Left colon (tissue), 2 donors: ENCODE measurements around the gene ZNHIT3. TPM values are rescaled to one million over a fixed set of nuclear protein-coding genes. Genes with fewer than 3 reads are reported as not detected.
"Not testable (repeated sequence)": the region's sequence is repeated elsewhere in the genome, so short reads cannot be mapped to it uniquely, and the experiment has no call there.

Experiments used
- ATAC-seq: fragments of 200-7000 bp; cut with Tn5 transposase; one replicate; pipeline ENCODE4 v1.9.1; 2020; ENCODE audit warnings: mild to moderate bottlenecking, moderate library complexity
- DNase-seq, 2 donors: peaks; one replicate each; pipeline ENCODE4 v3.0.0-alpha.2; 2020
- intact Hi-C, 2 donors: fragments of 100-400 bp; cut with DNase I in 1 of 2; cut with micrococcal nuclease in 1 of 2; formaldehyde crosslinking; loops; one replicate each; pipeline versions ENCODE4 v1.11.2 to v1.14.0; 2022; cut with DNase I, micrococcal nuclease
- long read RNA-seq: library from polyadenylated mRNA; unstranded; transcript quantifications from one replicate; pipeline ENCODE4 v2.0.0, GENCODE V29; 2021
- total RNA-seq, 2 donors: library from RNA; stranded (reverse); fragmentation: NEBNext Ultra II Directional; extraction: Animal tissue kit (Norgen Biotek cat#: 25700); gene quantifications; one replicate each; pipeline ENCODE4 v1.2.1, GENCODE V29; 2021
- donor health status: DM: no; HTN: no; CAD: no.
- donor health status: DM: yes; HTN: yes; CAD: no.

Gene ZNHIT3
- 10 to 100 TPM; 23.8 to 25.7 TPM for total RNA-seq
- long read RNA-seq, transcript ZNHIT3-204 (5 exons, 951 nt), result major isoform, 17 of 19 reads
- long read RNA-seq, partial matches to known transcripts, result 0 of 19 reads
- long read RNA-seq, other reads (novel, unspliced or antisense), result 1 of 19 reads

- DNase-seq (peak; percentile 92 to 95), ATAC-seq (peak; percentile 95)
- intact Hi-C loops, result loop anchor here in 1 of 2 donors (10.0 kb wide), 1 partner anchor 522 kb away; no protein-coding TSS in a partner anchor
Observed at GRCh38 chr17:36486204-36487194, at the start of gene ZNHIT3. ZNHIT3 (plus strand) TSS chr17:36486681; CDS start chr17:36486700, 19 bp downstream.

GRCh38 chr17:36441792-36442191, 44.7 kb upstream of the ZNHIT3 start:
- intact Hi-C loops, DNase-seq, ATAC-seq: not testable (repeated sequence)

- intact Hi-C loops, result no loop called here
- ATAC-seq (no peak), DNase-seq (no peak)
Observed at GRCh38 chr17:36443777-36444176, 42.7 kb upstream of the ZNHIT3 start.

- intact Hi-C loops, ATAC-seq, DNase-seq: not testable (repeated sequence)
Observed at GRCh38 chr17:36449997-36450396, 36.5 kb upstream of the ZNHIT3 start.

GRCh38 chr17:36452888-36453287, 33.6 kb upstream of the ZNHIT3 start:
- intact Hi-C loops, ATAC-seq, DNase-seq: not testable (repeated sequence)

GRCh38 chr17:36457701-36458100, 28.8 kb upstream of the ZNHIT3 start:
- intact Hi-C loops, DNase-seq, ATAC-seq: not testable (repeated sequence)

GRCh38 chr17:36459045-36459444, 27.4 kb upstream of the ZNHIT3 start:
- DNase-seq (no peak), ATAC-seq (no peak)
- intact Hi-C loops, result no loop called here

GRCh38 chr17:36459601-36460000, 26.9 kb upstream of the ZNHIT3 start:
- intact Hi-C loops, result no loop called here

GRCh38 chr17:36460265-36460937, 26.1 kb upstream of the ZNHIT3 start:
- ATAC-seq, result no peak
- intact Hi-C loops, result no loop called here
- no peak for DNase-seq

More at GRCh38 chr17:36459601-36460000, 26.9 kb upstream of the ZNHIT3 start:
- DNase-seq, result no peak
- ATAC-seq, result no peak

GRCh38 chr17:36461330-36462110, 25.0 kb upstream of the ZNHIT3 start:
- ATAC-seq (no peak), DNase-seq (no peak)
- intact Hi-C loops, result no loop called here

GRCh38 chr17:36463916-36464764, 22.3 kb upstream of the ZNHIT3 start:
- ATAC-seq (peak; percentile 100), DNase-seq (peak; percentile 65 to 73)
- intact Hi-C loops, result no loop called here

GRCh38 chr17:36464765-36465088, 21.8 kb upstream of the ZNHIT3 start:
- intact Hi-C loops, result no loop called here
- DNase-seq (no peak), ATAC-seq (no peak)

- ATAC-seq, result no peak
- no peak for DNase-seq
- intact Hi-C loops, result no loop called here
Observed at GRCh38 chr17:36468903-36469635, 17.4 kb upstream of the ZNHIT3 start.

GRCh38 chr17:36469733-36470132, 16.7 kb upstream of the ZNHIT3 start:
- intact Hi-C loops, result no loop called here
- DNase-seq (no peak), ATAC-seq (no peak)

GRCh38 chr17:36470499-36470898, 16.0 kb upstream of the ZNHIT3 start:
- ATAC-seq (no peak), DNase-seq (no peak)
- intact Hi-C loops, result no loop called here

GRCh38 chr17:36474571-36474970, 11.9 kb upstream of the ZNHIT3 start:
- DNase-seq (no peak), ATAC-seq (no peak)
- intact Hi-C loops, result no loop called here

- intact Hi-C loops, result no loop called here
- DNase-seq, result no peak
- ATAC-seq, result no peak
Observed at GRCh38 chr17:36475346-36475970, 11.0 kb upstream of the ZNHIT3 start.
